NCI-H1436 treated with DMSO at 0.1 percent for 48 hours (cell line): ENCODE data around the gene SLCO2B1.

Source experiments
- DNase-seq: peaks from one replicate; lab custom pipeline; 2025; lab: John Stamatoyannopoulos, UW

Gene SLCO2B1

DNA sequence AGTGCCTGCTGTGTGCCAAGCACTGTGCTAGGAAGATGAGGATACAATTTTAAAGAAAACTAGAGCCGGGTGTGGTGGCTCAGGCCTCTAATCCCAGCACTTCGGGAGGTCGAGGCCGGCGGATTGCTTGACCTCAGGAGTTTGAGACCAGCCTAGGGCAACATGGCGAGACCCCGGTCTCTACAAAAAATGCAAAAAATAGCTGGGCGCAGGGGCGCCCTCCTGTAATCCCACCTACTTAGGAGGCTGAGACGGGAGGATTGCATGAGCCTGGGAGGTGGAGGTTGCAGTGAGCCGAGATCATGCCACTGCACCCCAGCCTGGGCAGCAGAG, 98.0 kb downstream of the SLCO2B1 start:
- no peak for DNase-seq

DNA sequence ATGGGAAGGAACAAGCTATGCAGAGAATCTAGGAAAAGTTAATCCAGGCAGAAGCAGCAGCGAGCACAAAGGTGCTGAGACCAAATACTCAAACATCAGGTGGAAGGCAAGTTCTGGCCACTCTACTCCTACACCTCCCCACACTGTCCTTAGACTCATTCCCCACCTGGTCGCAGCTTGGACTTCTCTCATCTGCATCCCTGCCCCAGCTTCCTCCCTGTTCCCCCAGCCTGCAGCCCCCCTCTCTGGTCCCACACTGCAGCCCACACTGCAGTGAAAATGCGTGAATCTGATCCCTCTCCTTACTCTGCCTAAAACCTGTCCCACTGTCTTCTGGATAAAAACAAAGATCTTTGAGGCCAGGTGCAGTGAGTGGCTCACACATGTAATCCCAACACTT, 98.8 kb downstream of the SLCO2B1 start:
- no peak for DNase-seq

DNA sequence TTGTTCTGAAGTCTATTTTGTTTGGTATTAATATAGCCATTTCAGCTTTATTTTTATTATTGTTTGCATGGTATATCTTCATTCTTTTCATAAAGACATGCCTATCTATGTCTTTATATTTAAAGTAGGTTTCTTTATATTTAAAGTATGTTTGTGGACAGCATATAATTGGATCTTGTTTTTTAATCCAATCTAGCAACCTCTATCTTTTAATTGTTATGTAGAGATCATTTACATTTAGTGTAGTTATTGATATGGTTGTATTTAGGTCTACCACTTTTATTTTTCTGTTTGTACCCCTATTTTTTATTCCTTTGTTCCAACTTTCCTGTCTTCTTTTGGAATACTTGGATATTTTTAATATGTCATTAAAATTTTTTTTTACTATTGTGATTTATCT, 103.4 kb downstream of the SLCO2B1 start:
- DNase-seq, result no peak
